Adrenal gland (tissue), 12 donors: ENCODE measurements around the gene SERPINE3. TPM values are rescaled to one million over a fixed set of nuclear protein-coding genes. Genes with fewer than 3 reads are reported as not detected.

ENCODE experiments used
- DNase-seq, 7 donors: peaks; one replicate each; pipeline ENCODE4 v3.0.0-alpha.2; 2019 to 2020
- H3K27ac ChIP-seq, 5 donors: fragments of 200-600 bp; sonication (generic) in 4 of 5; 1 replicate in 3 of 5; 2 replicates in 2 of 5; pipeline versions ENCODE4 v1.5.1 to v1.8.0; 2016 to 2020; ENCODE audit warnings: mild to moderate bottlenecking in 1 of 5
- H3K27me3 ChIP-seq: fragments of 200-600 bp; 2 replicates; pipeline ENCODE4 v1.8.0; 2021
- H3K36me3 ChIP-seq, 2 donors: fragments of 200-600 bp; replicated peaks in 1 of 2; 1 replicate in 1 of 2; 2 replicates in 1 of 2; pipeline versions ENCODE4 v1.5.1 to v1.8.0; 2018 to 2022
- H3K4me1 ChIP-seq, 2 donors: fragments of 200-600 bp; replicated peaks in 1 of 2; 1 replicate in 1 of 2; 2 replicates in 1 of 2; pipeline versions ENCODE4 v1.5.1 to v1.8.0; 2018 to 2021
- H3K4me3 ChIP-seq, 4 donors: fragments of 200-600 bp; sonication (generic) in 3 of 4; one replicate each; pipeline ENCODE4 v1.5.1; 2016 to 2018
- H3K9me3 ChIP-seq, 3 donors: fragments of 200-600 bp; sonication (generic) in 1 of 3; replicated peaks in 1 of 3; 1 replicate in 2 of 3; 2 replicates in 1 of 3; pipeline versions ENCODE4 v1.5.1 to v1.8.0; 2016 to 2021
- POLR2A ChIP-seq, 2 donors: fragments of 450-650 bp; IDR thresholded peaks; one replicate each; pipeline ENCODE4 v1.6.1; 2017; ENCODE audit warnings: antibody characterized with exemption in 2 of 2, mild to moderate bottlenecking in 2 of 2, moderate library complexity in 1 of 2
- WGBS, 4 donors: extraction: QIAGEN DNeasy Blood & Tissue Kit in 2 of 4; methylation state at CpG; one replicate each; pipeline versions ENCODE4 v1.1.5 to v1.1.7; 2013 to 2017; 5-methylcytosine and 5-hydroxymethylcytosine counted together
- intact Hi-C, 2 donors: fragments of 100-400 bp; cut with DNase I; formaldehyde crosslinking; loops; one replicate each; pipeline versions ENCODE4 v1.14.1 to v1.15.0; 2022 to 2023
- polyA plus RNA-seq, 3 donors: library from polyadenylated mRNA; stranded (reverse); fragments of 200-250 nt in 2 of 3; fragments of 350-450 nt in 1 of 3; fragmentation: Illumina TruSeq in 1 of 3; extraction: RNeasy Lipid Tissue Mini Kit (QIAGEN cat#74804) in 1 of 3; gene quantifications; one replicate each; pipeline ENCODE4 v1.2.3, GENCODE V29; 2013 to 2014
- total RNA-seq, 9 donors: library from RNA; depleted of rRNA in 4 of 9; stranded (reverse); fragments of >200 nt in 4 of 9; fragments of 120-200 nt in 1 of 9; fragmentation: NEBNext Ultra II Directional in 1 of 9; extraction: Animal tissue kit (Norgen Biotek cat#: 25700) in 1 of 9; gene quantifications; one replicate each; pipeline versions ENCODE4 v1.1.0 to v1.2.4, GENCODE V29; 2013 to 2023
- TF ChIP-seq, protein P1 (sequence below), 6 experiments: fragments of 450-650 bp in 4 of 6; fragments of 200-600 bp in 2 of 6; sonication (generic) in 1 of 6; IDR thresholded peaks; 1 replicate in 5 of 6; 2 replicates in 1 of 6; pipeline versions ENCODE4 v1.5.1 to v1.8.0; 2016 to 2021; ENCODE audit warnings: antibody characterized with exemption in 6 of 6, mild to moderate bottlenecking in 2 of 6, moderate library complexity in 1 of 6
- donor health status: healthy with polysubstance abuse.
- donor health status: Bipolar disorder and iron deficiency.
- donor health status: DM: yes; HTN: yes; CAD: no.
- donor health status: DM: no; HTN: no; CAD: no.
- donor health status: DM: no; HTN: no; CAD: no.
- donor health status: DM: yes; HTN: yes; CAD: no.

The SERPINE3 gene
- total and polyA plus RNA-seq, 12 donors = 0.07 to 0.33 TPM; not detected in 10

DNA sequence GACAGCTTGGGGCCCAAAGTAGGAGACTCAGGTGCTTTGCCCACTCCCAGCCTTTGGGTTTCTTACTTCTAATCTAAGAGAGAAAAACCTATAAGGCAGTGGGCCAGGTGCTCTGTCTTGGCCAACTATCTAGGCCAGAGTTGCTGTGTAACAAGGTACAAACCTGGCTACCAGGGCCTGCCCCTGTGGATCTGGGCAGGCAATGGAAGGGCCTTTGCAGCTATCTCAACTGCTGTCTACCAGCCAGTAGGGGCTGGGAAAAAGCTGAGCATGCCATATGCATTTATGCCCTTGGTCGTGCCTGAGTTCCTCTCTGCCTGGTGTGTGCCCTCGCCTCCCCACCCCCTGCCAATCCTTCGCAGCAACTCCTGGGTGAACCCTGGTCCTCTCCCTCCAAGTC is 16.7 kb upstream of the SERPINE3 start:
- H3K4me3 ChIP-seq = no peak overlapping the region
- H3K36me3 ChIP-seq = no peaks in the 10 kb centered on the region
- H3K9me3 ChIP-seq = no peaks in the 10 kb centered on the region
- TF ChIP-seq POLR2A (IDR thresholded peaks at IDR 0.05) = no peak
- TF ChIP-seq, protein P1, sequence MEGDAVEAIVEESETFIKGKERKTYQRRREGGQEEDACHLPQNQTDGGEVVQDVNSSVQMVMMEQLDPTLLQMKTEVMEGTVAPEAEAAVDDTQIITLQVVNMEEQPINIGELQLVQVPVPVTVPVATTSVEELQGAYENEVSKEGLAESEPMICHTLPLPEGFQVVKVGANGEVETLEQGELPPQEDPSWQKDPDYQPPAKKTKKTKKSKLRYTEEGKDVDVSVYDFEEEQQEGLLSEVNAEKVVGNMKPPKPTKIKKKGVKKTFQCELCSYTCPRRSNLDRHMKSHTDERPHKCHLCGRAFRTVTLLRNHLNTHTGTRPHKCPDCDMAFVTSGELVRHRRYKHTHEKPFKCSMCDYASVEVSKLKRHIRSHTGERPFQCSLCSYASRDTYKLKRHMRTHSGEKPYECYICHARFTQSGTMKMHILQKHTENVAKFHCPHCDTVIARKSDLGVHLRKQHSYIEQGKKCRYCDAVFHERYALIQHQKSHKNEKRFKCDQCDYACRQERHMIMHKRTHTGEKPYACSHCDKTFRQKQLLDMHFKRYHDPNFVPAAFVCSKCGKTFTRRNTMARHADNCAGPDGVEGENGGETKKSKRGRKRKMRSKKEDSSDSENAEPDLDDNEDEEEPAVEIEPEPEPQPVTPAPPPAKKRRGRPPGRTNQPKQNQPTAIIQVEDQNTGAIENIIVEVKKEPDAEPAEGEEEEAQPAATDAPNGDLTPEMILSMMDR (IDR thresholded peaks at IDR 0.05) = no peak
- 74 to 96% (median 81%) methylated on average over 3 of the region's 3 CpGs for WGBS, 4 donors
- no peak overlapping the region for H3K27ac ChIP-seq
- no peaks in the 10 kb centered on the region for H3K27me3 ChIP-seq
- H3K4me1 ChIP-seq = no peaks in the 10 kb centered on the region
- intact Hi-C loops = no loop called here
- no peak for DNase-seq

DNA sequence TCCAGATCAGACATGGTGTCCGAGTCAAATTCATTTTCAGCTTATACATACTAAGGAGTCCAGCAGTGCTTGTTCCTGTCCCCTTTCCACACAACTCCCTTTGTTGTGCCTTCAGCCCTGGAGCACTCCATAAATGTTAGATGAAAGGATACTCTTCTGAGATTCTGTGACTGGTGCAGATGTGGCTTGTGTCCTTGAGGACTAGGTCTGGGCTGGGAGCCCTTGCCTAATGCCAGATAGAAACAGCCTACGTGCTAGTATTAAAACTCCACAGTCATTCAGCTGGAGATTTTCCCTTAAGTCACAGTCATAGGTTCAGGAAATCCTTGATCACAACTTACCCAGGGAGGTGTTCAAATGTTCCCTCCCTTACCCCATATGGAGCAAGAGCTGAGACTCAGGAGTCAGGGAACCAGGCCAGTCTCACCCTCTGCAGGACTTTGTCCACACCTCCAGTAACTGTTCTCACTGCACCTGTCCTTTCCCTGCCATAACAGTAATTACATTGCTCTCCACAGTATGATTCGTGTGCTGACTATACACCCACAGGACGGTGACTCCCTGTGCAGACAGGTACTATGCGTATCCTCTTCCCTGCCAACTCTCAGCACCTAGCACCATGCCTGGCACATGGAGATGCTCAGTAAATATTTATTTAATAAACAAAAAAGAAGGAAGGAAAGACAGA is 15.5 kb upstream of the SERPINE3 start:
- peak in 4 of 7 donors; percentile 50 to 62 (median 54) for DNase-seq
- Histone ChIP-seq H3K36me3 (no peaks in the 10 kb centered on the region), H3K4me1 (no peaks in the 10 kb centered on the region), H3K27ac (no peak overlapping the region), H3K4me3 (no peak overlapping the region), H3K9me3 (no peaks in the 10 kb centered on the region), H3K27me3 (no peaks in the 10 kb centered on the region)
- intact Hi-C loops = no loop called here
- TF ChIP-seq, protein P1 (IDR thresholded peaks at IDR 0.05) = no peak
- TF ChIP-seq POLR2A (IDR thresholded peaks at IDR 0.05) = no peak
- WGBS, 4 donors = 69 to 80% (median 74%) methylated on average over 4 to 5 of the region's 5 CpGs

DNA sequence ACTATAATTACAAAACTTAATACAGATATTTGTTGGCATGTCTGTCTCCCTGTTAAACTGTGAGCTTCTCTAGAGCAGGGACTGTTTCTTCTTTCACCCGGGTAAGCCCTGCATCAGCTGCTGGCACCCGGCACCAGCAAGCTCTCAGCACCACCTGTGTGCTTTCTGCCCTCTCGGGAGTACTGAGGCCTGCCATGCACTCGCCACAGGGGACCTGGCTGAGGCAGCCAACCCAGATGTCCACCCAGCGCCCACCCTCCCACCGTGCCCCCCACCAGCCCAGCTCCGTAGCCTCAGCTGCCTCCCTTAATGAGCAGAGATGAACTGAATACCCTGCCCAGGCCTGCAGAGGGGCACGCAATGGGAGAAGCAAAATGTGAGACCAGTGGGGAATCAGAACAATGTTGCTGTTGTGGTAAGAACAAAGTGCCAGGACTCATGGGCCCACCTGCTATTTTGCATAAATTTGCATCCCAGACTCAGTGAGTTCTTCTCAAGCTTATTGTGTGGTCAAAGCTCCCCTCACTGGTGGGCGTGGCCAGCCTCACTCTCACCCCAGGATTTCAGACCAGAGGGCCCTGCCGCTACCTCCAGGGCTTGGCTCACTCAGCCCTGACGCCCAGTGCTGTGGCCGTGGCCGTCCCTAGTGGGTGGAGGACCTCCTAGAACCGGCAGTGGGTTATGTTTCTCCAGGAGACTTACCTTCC is 14.6 kb upstream of the SERPINE3 start:
- WGBS, 4 donors = 78 to 87% (median 85%) methylated on average over 7 to 14 of the region's 14 CpGs
- no peak overlapping the region for H3K27ac ChIP-seq
- no peaks in the 10 kb centered on the region for H3K27me3 ChIP-seq
- no peaks in the 10 kb centered on the region for H3K9me3 ChIP-seq
- H3K4me1 ChIP-seq = no peaks in the 10 kb centered on the region
- no peaks in the 10 kb centered on the region for H3K36me3 ChIP-seq
- intact Hi-C loops = no loop called here
- TF ChIP-seq POLR2A (IDR thresholded peaks at IDR 0.05) = no peak
- TF ChIP-seq, protein P1 (IDR thresholded peaks at IDR 0.05) = no peak
- DNase-seq = no peak
- H3K4me3 ChIP-seq = no peak overlapping the region

DNA sequence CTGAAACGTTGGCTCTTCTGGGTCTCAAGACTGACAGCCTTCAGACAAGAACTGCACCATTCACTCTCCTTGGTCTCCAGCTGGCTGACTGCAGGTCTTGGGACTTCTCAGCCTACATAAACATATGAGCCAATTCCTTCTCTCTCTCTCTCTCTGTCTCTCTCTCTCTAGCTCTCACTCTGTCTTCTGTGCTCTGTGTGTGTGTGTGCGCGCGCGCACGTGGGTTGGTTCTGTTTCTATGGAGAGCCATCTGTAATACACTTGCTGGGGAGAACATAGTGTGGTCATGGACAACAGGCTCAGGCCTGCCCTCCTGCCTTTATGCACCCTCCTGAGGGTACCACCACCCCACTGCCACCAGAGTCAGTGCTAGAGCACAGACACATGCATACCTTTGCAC is 13.7 kb upstream of the SERPINE3 start:
- Histone ChIP-seq H3K9me3 (no peaks in the 10 kb centered on the region), H3K4me3 (no peak overlapping the region), H3K27ac (no peak overlapping the region), H3K4me1 (no peaks in the 10 kb centered on the region), H3K27me3 (no peaks in the 10 kb centered on the region), H3K36me3 (no peaks in the 10 kb centered on the region)
- TF ChIP-seq, protein P1 (IDR thresholded peaks at IDR 0.05) = no peak
- no peak for TF ChIP-seq POLR2A (IDR thresholded peaks at IDR 0.05)
- no peak for DNase-seq
- intact Hi-C loops = no loop called here
- 88 to 97% (median 96%) methylated on average over 6 of the region's 6 CpGs for WGBS, 4 donors
